OCI-LY7 (cell line): ENCODE results near the gene NOS3.
"Not testable (repeated sequence)": the region's sequence is repeated elsewhere in the genome, so short reads cannot be mapped to it uniquely, and the experiment has no call there.

Source experiments
- CTCF ChIP-seq: fragments of 200-600 bp; sonication (generic); conservative IDR thresholded peaks from 2 replicates; pipeline ENCODE4 v1.5.1; 2014; ENCODE audit warnings: mild to moderate bottlenecking, antibody characterized with exemption, low read length, moderate library complexity, mixed read lengths
- EZH2phosphoT487 ChIP-seq: fragments of 200-600 bp; sonication (generic); IDR thresholded peaks from 2 replicates; pipeline ENCODE4 v1.6.1; 2018; ENCODE audit warnings: low read depth, borderline replicate concordance, mild to moderate bottlenecking, mixed run types, antibody characterized with exemption, low read length, moderate library complexity, mixed read lengths

GRCh38 chr7:151026771-151027727, 36.2 kb downstream of the NOS3 start:
- TF ChIP-seq CTCF, EZH2phosphoT487: not testable (repeated sequence)
